H54 (cell line): ENCODE results near the gene NUP98.

Experiments used
- DNase-seq: peaks from one replicate; pipeline ENCODE4 v3.0.0; 2011; ENCODE audit warnings: low spot score, mixed read lengths; ENCODE audit not compliant: insufficient read length
- FAIRE-seq: peaks from 3 replicates; lab custom pipeline; 2011; peaks lifted over from hg19 to GRCh38; lab: Jason Lieb, UNC
- POLR2A ChIP-seq: IDR thresholded peaks from 2 replicates; pipeline ENCODE4 v1.6.1; 2011; ENCODE audit warnings: low read depth, mild to moderate bottlenecking, low read length

NUP98 gene

DNA sequence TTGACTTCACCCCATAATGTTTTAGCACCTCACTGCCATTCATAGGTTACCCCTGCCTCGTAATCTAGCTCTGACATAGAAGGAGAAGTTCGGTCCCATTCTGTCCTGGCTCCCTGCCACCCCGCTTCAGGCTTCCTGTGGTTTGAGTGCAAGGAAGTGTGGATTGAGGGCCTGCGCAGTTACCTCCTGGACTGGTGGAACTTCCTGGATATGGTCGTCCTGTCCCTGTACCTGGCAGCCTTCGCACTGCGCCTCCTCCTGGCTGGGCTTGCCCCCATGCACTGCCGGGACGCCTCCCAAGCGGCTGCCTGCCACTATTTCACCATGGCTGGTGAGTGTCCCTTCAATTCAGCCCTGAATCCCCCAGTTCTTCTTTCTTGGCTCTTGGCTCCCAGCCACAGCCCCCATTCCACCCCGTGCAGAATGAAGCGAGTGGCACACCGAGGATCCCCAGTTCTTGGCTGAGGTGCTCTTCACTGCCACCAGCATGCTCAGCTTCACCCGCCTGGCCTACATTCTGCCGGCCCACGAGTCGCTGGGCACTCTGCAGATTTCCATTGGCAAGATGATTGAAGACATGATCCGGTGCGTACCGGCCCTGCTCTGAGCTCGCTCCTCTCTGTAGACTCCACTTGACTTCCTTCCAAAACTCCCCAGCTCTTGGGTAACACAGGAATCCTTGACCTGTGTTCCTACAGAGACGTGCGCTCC is 170.9 kb downstream of the NUP98 start:
- FAIRE-seq: no peak
- no peak for DNase-seq
- no peak for TF ChIP-seq POLR2A
